HG02884 (cell line): ENCODE data around the gene SHOC2.

Experiments used
- ATAC-seq: cut with Tn5 transposase; IDR thresholded peaks from one replicate; pipeline ENCODE4 v1.9.1; 2021; ENCODE audit warnings: mild to moderate bottlenecking, moderate library complexity; ENCODE audit not compliant: unreplicated experiment

The SHOC2 gene

DNA sequence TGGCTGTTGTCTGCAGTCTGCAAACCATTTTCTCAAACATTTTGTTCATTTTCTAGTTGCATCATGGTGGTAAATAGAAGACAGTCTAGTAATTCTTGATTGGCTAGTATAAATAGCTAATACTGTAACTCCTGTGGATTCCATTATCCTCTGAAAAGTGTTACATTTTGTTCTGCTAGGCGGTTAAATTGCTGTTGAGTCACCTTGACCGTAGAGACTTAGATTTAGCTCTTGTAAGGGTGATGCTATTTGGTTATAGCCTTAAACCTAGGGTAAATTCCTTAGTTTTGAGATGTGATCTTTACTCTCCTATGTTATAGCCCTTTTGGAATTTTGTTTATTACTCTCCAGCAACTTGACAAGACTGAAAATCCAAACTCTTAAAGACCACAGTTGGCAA lies 58.8 kb downstream of the SHOC2 start:
- no peak for ATAC-seq

- ATAC-seq, result no peak
Measured at GRCh38 chr10:110979611-110980010, 60.2 kb downstream of the SHOC2 start.

DNA sequence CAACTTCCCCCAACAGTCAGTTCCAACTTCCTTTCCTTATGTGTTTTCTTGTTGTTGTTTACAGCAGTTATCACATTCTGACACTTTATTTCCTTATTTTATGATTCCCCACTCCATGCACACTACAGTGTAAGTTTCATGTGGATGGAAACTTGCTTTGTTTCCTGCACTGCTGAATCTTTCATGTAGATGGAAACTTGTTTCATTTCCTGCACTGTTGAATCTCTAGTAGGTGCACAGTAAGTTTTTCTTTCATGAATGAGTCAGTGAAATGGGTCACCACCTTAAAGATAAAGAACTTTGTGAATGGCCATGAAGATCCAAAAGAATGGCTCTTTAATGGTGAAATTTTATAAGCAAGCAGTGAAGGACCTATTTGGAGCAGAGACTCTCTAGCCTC lies 61.4 kb downstream of the SHOC2 start:
- no peak for ATAC-seq

- ATAC-seq, result no peak
Measured at GRCh38 chr10:110983466-110983865, 64.1 kb downstream of the SHOC2 start.

DNA sequence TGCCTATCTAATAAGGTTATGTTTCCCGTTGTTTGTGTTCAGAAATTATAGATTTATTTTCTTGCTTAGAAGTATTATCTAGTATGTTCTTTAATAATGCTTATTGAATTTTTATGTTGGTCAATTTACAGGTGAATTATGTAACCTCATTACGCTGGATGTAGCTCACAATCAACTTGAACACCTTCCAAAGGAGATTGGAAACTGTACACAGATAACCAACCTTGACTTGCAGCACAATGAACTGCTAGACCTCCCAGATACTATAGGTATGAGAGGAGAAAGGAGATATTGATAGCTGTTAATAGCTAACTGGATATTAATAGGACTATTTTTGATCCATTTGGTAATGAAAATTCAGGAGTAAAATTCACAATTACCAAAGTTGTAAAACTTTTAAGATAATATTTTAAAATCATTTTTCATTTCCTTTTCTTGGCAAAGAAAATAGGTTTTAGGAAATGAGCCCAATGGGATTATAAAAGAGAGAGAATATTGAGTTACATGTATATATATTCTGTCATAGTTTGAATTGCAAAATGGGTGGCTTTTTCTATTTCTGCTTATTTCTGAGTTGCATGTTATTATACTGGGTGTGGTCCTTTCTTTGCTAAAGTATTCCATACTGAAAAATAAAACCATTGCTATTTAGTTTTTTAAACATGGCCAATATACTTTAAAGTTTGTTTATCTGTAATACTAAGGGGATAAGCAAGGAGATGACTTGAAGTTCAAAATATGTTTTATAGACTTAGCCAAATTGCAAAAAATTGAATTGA lies 66.3 kb downstream of the SHOC2 start:
- no peak for ATAC-seq

DNA sequence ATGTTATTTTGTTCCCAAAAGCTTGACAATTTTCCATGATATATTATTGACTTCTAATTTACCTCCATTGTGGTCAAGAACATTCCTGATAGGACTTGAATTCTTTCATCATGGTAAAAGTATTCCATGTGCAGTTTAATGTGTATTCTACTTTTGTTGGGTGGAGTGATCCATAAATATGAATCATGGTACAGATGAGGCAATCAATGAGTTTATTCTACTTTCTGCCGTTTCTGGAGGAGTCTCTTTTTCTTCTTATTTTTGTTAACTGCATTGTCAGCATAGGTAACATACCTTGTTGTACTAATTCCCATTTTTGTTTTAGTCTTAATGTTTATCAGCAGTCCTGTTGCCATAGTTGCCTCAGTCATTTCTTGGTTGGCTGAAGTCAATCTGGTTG lies 69.6 kb downstream of the SHOC2 start:
- ATAC-seq, result no peak

GRCh38 chr10:110992006-110992800 lies 72.8 kb downstream of the SHOC2 start:
- no peak for ATAC-seq

DNA sequence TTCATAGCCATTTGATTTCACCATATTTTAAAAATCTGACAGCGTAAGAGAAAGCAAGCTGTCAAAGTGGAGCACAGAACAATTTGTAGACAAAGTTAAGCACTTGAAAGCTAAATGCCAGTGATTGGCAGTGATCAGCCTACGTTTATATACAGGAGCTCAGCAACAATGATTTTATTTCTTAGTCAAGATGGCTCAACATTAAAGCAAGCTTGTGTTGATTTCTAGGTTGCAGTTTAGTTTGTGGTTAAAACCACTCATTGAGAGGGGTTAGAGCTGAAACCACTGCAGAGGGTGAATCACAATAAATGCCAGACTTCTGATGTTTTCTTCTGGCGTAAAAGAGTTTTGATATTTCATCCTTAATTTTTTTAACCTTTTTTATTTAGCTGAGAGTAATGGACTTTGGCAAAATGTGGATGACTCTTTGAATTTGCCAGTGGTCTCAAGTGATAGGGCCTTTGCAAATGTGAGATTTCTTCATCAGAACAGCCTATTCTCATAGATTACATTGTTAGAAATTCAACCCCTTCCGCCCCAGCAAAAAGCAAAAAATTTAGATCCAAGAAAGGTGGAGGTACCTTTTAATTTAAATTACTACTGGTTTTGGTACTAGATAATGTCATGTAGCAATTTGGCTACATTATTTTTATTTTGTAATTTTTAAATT lies 73.8 kb downstream of the SHOC2 start:
- ATAC-seq, result no peak

DNA sequence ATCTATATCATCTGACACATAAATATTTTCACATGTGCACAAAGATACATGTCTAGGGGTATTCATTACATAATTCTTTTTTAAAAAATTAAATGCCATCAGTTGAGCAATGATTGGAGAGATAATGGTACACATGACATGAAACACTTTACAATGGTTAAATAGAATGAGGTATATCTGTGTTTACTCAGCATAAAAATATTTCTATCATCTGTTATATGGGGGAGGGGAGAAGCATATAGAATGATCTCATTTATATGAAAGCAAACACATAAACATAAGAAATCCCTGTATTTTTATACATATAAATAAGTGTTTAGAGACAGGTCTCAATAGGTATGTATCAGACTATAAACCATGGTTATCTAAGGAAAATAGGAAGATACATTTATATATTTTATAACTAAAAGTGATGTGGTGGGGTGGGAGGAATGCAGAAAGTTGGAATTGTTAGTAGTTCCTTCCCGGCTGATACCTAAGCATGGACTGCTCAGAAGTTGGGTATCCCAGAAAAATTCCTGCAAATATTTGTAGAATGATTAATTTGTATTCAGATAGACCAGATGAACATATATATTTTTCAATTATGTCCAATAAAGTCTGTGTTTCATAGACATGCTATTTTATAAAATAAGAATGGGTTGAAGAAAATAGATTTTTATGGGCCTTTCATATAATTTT lies 75.1 kb downstream of the SHOC2 start:
- no peak for ATAC-seq

GRCh38 chr10:110995301-110995700 lies 75.9 kb downstream of the SHOC2 start:
- no peak for ATAC-seq

DNA sequence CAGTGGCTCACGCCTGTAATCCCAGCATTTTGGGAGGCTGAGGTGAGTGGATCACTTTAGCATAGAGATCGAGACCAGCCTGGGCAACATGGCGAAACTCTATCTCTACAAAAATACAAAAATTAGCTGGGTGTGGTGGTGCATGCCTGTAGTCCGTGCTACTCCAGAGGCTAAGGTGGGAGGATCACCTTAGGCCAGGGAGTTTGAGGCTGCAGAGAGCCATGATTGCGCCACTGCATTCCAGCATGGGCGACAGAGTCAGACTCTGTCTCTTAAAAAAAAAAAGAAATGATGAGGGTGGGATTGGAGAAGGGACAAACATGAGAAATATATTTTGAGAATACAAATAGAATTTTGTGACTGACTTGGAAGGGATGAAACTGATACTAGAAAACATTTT lies 76.9 kb downstream of the SHOC2 start:
- no peak for ATAC-seq

DNA sequence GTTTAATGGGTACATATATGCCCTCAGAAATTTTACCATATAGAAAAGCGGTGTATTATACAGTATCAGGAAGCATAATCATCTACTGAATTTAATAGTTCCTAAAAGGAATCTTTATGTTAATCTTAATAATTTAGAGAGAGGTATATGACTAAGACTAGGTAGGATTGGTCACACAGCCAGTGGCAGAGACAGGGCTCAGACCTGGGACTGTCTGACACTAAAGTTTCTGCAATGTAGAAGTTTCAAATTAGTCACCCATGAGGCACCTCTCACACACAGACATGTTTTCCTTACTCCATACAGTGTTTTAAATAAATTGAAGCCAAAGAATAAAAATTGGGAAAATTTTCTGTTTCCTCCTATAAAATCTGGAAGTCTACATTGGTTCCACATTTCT lies 84.6 kb downstream of the SHOC2 start:
- ATAC-seq, result no peak

DNA sequence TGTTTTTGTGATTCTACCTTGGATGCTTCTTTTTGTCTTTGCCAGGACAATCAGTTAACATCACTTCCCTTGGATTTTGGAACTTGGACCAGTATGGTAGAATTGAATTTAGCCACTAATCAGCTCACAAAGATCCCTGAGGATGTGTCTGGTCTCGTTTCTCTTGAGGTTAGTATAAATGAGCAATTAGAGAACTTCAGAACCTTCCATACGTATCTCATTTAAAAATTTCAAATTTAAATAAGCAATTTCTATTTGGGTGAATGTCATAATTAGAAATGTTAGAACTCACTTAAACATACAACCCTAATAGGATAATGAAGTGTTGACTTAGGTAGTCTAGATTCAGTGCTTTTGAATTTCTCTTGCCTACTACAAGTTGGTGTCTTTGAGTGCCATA lies 88.1 kb downstream of the SHOC2 start:
- ATAC-seq, result no peak

- no peak for ATAC-seq
Measured at GRCh38 chr10:111015181-111015580, 95.8 kb downstream of the SHOC2 start.

- peak; percentile 50 for ATAC-seq
Measured at GRCh38 chr10:111017098-111017497, 97.7 kb downstream of the SHOC2 start.

DNA sequence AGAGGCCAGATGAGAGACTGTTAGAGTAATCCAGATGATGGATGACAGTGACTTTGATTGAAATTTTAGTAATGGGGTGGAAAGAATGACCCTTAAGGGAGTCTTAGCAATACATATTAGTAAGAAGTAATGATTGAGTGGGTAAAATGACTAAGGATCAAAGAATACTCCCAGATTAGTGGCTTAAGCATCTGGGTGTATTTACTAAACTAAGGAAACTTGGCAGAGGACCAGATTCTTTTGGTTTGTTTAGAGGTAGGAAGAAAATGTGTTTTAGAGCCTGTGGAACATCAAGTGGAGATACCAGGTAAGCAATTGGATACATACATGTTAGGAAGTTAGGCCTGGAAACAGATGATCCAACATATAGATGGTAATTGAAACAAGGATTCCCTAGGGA lies 98.6 kb downstream of the SHOC2 start:
- no peak for ATAC-seq

- no peak for ATAC-seq
Measured at GRCh38 chr10:111023060-111023459, 103.7 kb downstream of the SHOC2 start.

GRCh38 chr10:111030042-111030750 lies 110.8 kb downstream of the SHOC2 start:
- ATAC-seq, result no peak

- no peak for ATAC-seq
Measured at GRCh38 chr10:111034598-111035310, 115.3 kb downstream of the SHOC2 start.

GRCh38 chr10:111035542-111035941 lies 116.1 kb downstream of the SHOC2 start:
- ATAC-seq, result no peak
